ENCODE data around the gene HNRNPC. TPM values are rescaled to one million over a fixed set of nuclear protein-coding genes. Genes with fewer than 3 reads are reported as not detected.
"Not testable (repeated sequence)": the region's sequence is repeated elsewhere in the genome, so short reads cannot be mapped to it uniquely, and the experiment has no call there.

HNRNPC gene
- total RNA-seq, 1 experiment from 2014 or later: 1,062 TPM

DNA sequence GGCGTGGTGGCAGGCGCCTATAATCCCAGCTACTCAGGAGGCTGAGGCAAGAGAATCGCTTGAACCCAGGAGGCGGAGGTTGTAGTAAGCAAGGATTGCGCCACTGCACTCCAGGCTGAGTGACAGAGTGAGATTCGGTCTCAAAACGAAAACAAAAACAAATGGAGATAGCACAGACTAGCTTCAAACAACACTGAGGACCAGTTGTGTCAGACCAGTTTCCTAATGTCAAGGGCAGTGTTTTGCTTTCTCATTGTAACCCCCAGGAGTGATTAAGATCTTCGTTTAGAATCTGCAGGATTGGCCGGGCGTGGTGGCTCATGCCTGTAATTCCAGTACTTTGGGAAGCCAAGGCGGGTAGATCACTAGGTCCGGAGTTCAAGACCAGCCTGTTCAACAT is 29.1 kb upstream of the HNRNPC start:
- Mint-ChIP-seq H3K9me3 (no peaks in the 10 kb centered on the region), H3K27ac (no peak overlapping the region), H3K36me3 (ENCODE audit: insufficient read depth in 1 of 3, low read depth in 3 of 3) (no peaks in the 10 kb centered on the region), H3K4me3 (no peak overlapping the region), H3K27me3 (ENCODE audit: low read depth) (peaks cover 11% of the 10 kb centered on the region), H3K4me1 (peaks cover 4% of the 10 kb centered on the region in 2 experiments; a peak in 3 of 4 replicates)
- WGBS (ENCODE audit: extremely low coverage, insufficient read length, low lambda C conversion rate): no CpG with 5 or more reads among the region's 12 CpGs
- H2AFZ ChIP-seq (ENCODE audit: low read length): no peak overlapping the region
- no peak for DNase-seq
- no peak overlapping the region for H2BK5ac ChIP-seq (ENCODE audit: insufficient read length, low read length)
- H3K23ac ChIP-seq (ENCODE audit: insufficient read length, low read depth, low read length): no peak overlapping the region
- H2BK20ac ChIP-seq (ENCODE audit: low read depth, low read length, poor library complexity, severe bottlenecking): no peak overlapping the region
- TF ChIP-seq, protein P1, sequence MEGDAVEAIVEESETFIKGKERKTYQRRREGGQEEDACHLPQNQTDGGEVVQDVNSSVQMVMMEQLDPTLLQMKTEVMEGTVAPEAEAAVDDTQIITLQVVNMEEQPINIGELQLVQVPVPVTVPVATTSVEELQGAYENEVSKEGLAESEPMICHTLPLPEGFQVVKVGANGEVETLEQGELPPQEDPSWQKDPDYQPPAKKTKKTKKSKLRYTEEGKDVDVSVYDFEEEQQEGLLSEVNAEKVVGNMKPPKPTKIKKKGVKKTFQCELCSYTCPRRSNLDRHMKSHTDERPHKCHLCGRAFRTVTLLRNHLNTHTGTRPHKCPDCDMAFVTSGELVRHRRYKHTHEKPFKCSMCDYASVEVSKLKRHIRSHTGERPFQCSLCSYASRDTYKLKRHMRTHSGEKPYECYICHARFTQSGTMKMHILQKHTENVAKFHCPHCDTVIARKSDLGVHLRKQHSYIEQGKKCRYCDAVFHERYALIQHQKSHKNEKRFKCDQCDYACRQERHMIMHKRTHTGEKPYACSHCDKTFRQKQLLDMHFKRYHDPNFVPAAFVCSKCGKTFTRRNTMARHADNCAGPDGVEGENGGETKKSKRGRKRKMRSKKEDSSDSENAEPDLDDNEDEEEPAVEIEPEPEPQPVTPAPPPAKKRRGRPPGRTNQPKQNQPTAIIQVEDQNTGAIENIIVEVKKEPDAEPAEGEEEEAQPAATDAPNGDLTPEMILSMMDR (conservative IDR thresholded peaks at IDR 0.05): no peak
- no peaks in the 10 kb centered on the region for H3K79me1 ChIP-seq (ENCODE audit: insufficient read depth, low read depth, low read length, poor library complexity, severe bottlenecking)
- no peak overlapping the region for H3K27ac ChIP-seq (ENCODE audit: insufficient read length, low read depth, low read length)
- H2BK12ac ChIP-seq (ENCODE audit: insufficient read length, low read depth, low read length): no peak overlapping the region
- H3K79me2 ChIP-seq (ENCODE audit: insufficient read depth, low read length): no peaks in the 10 kb centered on the region
- H3K4me1 ChIP-seq (ENCODE audit: insufficient read depth, low read length): no peaks in the 10 kb centered on the region
- H3K4ac ChIP-seq (ENCODE audit: low read depth, low read length): no peak overlapping the region
- H4K5ac ChIP-seq (ENCODE audit: insufficient read length, low read depth, low read length): no peak overlapping the region
- no peak overlapping the region for H3K56ac ChIP-seq (ENCODE audit: insufficient read length, low read depth, low read length)
- H4K91ac ChIP-seq (ENCODE audit: insufficient read length, low read depth, low read length): no peak overlapping the region
- H3K27me3 ChIP-seq (ENCODE audit: insufficient read depth, low read length): no peaks in the 10 kb centered on the region
- H3T11ph ChIP-seq (ENCODE audit: low read length): no peak overlapping the region
- H3K18ac ChIP-seq (ENCODE audit: insufficient read length, low read depth, low read length): no peak overlapping the region
- no peak overlapping the region for H3K4me2 ChIP-seq (ENCODE audit: insufficient read depth, insufficient read length, low read length)
- H2BK120ac ChIP-seq (ENCODE audit: low read depth, low read length, poor library complexity, severe bottlenecking): no peak overlapping the region
- H3K23me2 ChIP-seq (ENCODE audit: insufficient read length, low read depth, low read length, poor library complexity, severe bottlenecking): peaks cover 4% of the 10 kb centered on the region
- H2AK5ac ChIP-seq (ENCODE audit: insufficient read length, low read length): no peak overlapping the region
- no peak overlapping the region for H3K9ac ChIP-seq (ENCODE audit: extremely low read depth, insufficient read length, low read length)
- no peak overlapping the region for H3K14ac ChIP-seq (ENCODE audit: insufficient read depth, low read length)
- H2BK15ac ChIP-seq (ENCODE audit: low read depth, low read length): no peak overlapping the region
- H4K20me1 ChIP-seq (ENCODE audit: control insufficient read depth, insufficient read depth, insufficient read length): no peaks in the 10 kb centered on the region
- no peaks in the 10 kb centered on the region for H3K9me3 ChIP-seq (ENCODE audit: control insufficient read depth, low read depth, low read length)
- H4K8ac ChIP-seq (replicated peaks; ENCODE audit: insufficient read length, low read depth, low read length): no peak overlapping the region

GRCh38 chr14:21294026-21294425 is 24.8 kb upstream of the HNRNPC start:
- H3K27ac ChIP-seq (ENCODE audit: insufficient read length, low read depth, low read length); H3T11ph ChIP-seq (ENCODE audit: low read length); H2BK120ac ChIP-seq (ENCODE audit: low read depth, low read length, poor library complexity, severe bottlenecking); H3K36me3 Mint-ChIP-seq (ENCODE audit: insufficient read depth in 1 of 3, low read depth in 3 of 3); DNase-seq; H2BK12ac ChIP-seq (ENCODE audit: insufficient read length, low read depth, low read length); H3K4me1 Mint-ChIP-seq; H4K8ac ChIP-seq (replicated peaks; ENCODE audit: insufficient read length, low read depth, low read length); H3K4ac ChIP-seq (ENCODE audit: low read depth, low read length); H3K23ac ChIP-seq (ENCODE audit: insufficient read length, low read depth, low read length); H2BK5ac ChIP-seq (ENCODE audit: insufficient read length, low read length); H3K9me3 ChIP-seq (ENCODE audit: control insufficient read depth, low read depth, low read length); H3K9ac ChIP-seq (ENCODE audit: extremely low read depth, insufficient read length, low read length); H3K18ac ChIP-seq (ENCODE audit: insufficient read length, low read depth, low read length); H3K27me3 Mint-ChIP-seq (ENCODE audit: low read depth); H4K91ac ChIP-seq (ENCODE audit: insufficient read length, low read depth, low read length); H2AFZ ChIP-seq (ENCODE audit: low read length); H3K4me2 ChIP-seq (ENCODE audit: insufficient read depth, insufficient read length, low read length); H2AK5ac ChIP-seq (ENCODE audit: insufficient read length, low read length); H3K79me1 ChIP-seq (ENCODE audit: insufficient read depth, low read depth, low read length, poor library complexity, severe bottlenecking); H2BK15ac ChIP-seq (ENCODE audit: low read depth, low read length); H3K23me2 ChIP-seq (ENCODE audit: insufficient read length, low read depth, low read length, poor library complexity, severe bottlenecking); H3K79me2 ChIP-seq (ENCODE audit: insufficient read depth, low read length); H2BK20ac ChIP-seq (ENCODE audit: low read depth, low read length, poor library complexity, severe bottlenecking); H3K27ac Mint-ChIP-seq; H3K56ac ChIP-seq (ENCODE audit: insufficient read length, low read depth, low read length); H4K5ac ChIP-seq (ENCODE audit: insufficient read length, low read depth, low read length); H4K20me1 ChIP-seq (ENCODE audit: control insufficient read depth, insufficient read depth, insufficient read length); H3K4me3 Mint-ChIP-seq; H3K4me1 ChIP-seq (ENCODE audit: insufficient read depth, low read length); H3K27me3 ChIP-seq (ENCODE audit: insufficient read depth, low read length); H3K9me3 Mint-ChIP-seq; H3K14ac ChIP-seq (ENCODE audit: insufficient read depth, low read length): not testable (repeated sequence)
- WGBS (ENCODE audit: extremely low coverage, insufficient read length, low lambda C conversion rate): no CpG with 5 or more reads among the region's 8 CpGs

All from H9 (cell line).